Transverse colon (tissue), 4 donors: Measurements from ENCODE around the gene SLC5A2.

Experiments
- CTCF ChIP-seq, 5 experiments: fragments of 200-600 bp in 3 of 5; fragments of 450-650 bp in 2 of 5; sonication (generic) in 3 of 5; IDR thresholded peaks; 1 replicate in 2 of 5; 2 replicates in 3 of 5; pipeline ENCODE4 v1.5.1; 2016 to 2017; ENCODE audit warnings: antibody characterized with exemption in 5 of 5, inconsistent platforms in 3 of 5, mild to moderate bottlenecking in 2 of 5, moderate library complexity in 1 of 5
- EP300 ChIP-seq: sonication (generic); formaldehyde crosslinking; IDR thresholded peaks from one replicate; pipeline ENCODE4 v1.6.1; 2017; ENCODE audit warnings: antibody characterized with exemption, low read depth
- POLR2A ChIP-seq: fragments of 450-650 bp; IDR thresholded peaks from one replicate; pipeline ENCODE4 v1.6.1; 2016; ENCODE audit warnings: antibody characterized with exemption, mild to moderate bottlenecking, moderate library complexity
- POLR2AphosphoS5 ChIP-seq, 3 donors: sonication (generic); formaldehyde crosslinking; IDR thresholded peaks; one replicate each; pipeline ENCODE4 v1.6.1; 2016; ENCODE audit warnings: antibody characterized with exemption in 3 of 3

GRCh38 chr16:31480851-31481536 is 1.9 kb upstream of the SLC5A2 start:
- TF ChIP-seq POLR2A (no peak), CTCF (IDR thresholded peaks at IDR 0.05) (no peak), EP300 (no peak), POLR2AphosphoS5 (IDR thresholded peaks at IDR 0.05) (peak in 1 of 3 donors; percentile 26)
